HG03469 (cell line): ENCODE data around the gene PAF1.

Experiments
- ATAC-seq: cut with Tn5 transposase; IDR thresholded peaks from one replicate; pipeline ENCODE4 v1.9.1; 2021; ENCODE audit warnings: mild to moderate bottlenecking, moderate library complexity, moderate number of reproducible peaks; ENCODE audit not compliant: unreplicated experiment

PAF1 gene

DNA sequence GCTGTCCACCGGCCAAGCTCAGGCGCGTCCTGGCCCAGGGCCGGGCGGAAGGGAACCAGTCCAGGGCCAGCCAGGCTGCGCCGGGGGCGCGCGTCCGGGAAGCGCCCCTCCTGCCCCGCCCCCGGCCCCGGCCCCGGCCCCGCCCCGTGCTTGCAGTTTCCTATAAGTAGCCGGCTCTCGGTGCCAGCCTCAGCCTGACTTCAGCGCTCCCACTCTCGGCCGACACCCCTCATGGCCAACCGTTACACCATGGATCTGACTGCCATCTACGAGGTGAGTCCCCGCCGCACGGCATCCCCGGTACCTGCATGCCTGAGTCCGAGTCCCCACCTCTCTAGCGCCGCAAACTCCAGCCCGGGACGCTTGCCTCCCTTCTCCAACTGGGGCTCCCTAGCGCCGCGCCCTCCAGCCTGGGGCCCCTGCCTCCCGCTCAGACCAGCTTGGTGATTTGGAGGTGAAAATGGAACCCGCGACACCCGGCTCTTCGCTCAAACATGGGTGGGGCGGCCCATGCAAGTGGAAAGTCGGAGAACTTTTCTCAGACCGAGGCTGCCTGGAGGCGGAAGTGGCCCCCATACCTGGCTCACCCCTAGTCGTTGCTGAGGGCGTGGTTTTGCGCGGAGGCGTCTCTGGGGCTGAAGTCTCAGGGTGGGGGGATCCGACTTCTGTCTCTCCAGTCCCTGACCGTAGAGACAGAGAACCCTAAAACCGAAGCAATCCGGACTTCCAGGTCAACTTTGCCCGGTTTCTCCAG lies 15.9 kb upstream of the PAF1 start, which contains the start of gene ZFP36:
Gene ZFP36, plus strand, starts transcription at position 192 of the 754 bp plus-strand sequence. Its CDS starts 58 bp downstream, at position 250.
- ATAC-seq = no peak

DNA sequence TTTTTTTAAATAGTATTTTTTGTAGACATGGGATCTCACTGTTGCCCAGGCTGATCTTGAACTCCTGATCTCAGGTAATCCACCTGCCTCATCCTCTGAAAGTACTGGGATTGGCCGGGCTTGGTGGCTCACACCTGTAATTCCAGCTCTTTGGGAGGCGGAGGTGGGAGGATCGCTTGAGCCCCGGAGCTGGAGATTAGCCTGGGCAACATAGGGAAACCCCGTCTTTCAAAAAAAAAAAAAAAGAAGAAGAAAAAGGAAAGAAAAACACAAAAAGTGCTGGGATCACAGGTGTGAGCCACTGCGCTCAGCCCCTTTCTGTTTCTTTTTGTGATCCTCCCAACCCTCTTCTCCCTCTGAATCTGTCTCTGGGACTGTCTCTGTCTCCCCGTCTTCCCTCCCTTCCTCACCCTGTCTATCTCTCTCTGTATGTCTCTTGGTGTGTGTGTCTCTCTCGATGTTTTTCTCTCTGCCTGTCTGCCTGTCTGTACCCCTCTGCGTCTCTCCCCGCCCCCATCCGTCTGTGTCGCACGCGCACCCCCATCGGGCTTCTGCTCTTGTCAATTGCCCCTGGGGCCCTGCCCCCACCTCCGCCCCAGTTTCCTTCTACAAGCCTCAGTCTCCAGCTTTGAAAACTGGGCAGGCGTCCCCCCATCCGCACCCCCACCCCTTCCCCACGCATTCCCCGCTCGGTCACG lies 15.2 kb upstream of the PAF1 start:
- no peak for ATAC-seq

DNA sequence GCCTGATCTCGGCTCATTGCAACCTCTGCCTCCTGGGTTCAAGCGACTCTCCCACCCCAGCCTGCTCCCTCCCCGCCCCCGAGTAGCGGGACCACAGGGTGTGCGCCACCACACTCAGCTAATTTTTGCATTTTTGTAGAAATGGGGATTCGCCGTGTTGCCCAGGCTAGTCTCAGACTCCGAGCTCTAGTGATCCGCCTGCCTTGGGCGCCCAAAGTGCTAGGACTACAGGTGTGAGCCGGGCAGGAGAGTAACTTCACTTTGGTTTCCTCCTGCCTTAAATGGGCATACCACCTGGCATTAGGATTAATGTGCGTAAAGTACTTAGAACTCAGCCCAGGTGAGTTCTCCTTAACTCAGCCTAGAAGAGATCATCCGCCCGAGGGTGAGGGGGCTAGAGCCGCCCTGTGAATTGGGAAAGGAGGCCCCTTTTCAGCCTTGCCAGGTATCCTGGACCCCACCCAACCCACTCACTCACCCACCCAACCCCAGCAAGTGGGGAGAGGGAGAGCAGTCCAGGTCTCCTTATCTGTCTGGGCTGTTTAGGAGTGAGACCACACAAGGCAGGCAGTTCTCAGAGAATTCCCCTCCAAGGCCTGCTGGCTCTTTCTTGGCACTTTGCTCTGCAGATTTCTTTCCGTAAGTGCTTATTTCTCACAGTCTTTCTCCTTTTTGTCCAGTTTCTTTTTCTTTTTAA lies 14.5 kb upstream of the PAF1 start:
- ATAC-seq = no peak

DNA sequence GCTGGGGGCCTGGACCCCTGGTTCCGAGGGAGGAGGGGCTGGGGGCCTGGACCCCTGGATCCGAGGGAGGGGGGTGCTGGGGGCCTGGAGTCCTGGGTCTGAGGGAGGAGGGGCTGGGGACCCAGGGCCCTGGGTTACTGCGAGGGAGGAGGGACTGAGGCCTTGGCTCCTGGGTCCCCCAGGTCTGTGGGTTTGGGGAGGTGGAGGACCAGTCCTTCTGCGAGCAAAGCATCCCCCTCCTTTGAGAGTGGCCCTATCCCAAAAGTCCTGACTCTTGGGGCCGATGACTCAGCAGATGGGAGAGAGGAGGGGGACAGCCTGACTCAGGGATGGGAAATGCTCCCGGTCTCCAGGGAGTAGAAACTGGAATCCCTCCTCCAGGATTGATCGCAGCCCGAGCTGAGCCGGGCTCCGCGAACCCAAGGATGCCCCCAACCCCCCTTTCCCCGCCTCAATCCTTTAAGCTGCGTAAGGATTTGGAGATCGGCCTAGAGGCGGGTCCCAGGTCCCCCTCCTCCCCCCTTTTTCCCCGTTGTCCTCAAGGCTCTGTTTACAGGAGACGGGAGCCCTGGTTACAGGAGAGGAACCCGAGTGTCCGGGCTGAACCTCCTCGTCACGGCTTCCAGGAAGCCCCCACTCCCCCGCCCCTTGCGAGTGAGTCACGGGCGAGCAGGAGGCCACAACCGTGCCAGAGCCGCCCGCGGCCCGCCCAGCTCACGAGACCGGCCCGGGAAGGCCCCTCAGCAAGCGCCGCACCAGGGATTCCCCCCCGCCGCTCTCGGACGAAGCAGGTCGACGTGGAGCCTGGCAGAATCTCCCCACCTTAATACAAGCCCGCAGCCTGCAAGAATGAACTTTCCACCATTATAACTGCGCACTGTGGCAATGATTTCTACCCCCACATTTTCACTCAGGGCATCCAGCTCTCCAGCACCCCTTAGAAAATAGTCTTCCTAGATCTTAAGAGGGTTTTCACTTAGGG lies 12.7 kb upstream of the PAF1 start:
- ATAC-seq = no peak

GRCh38 chr19:39402346-39403300 lies 11.7 kb upstream of the PAF1 start:
- no peak for ATAC-seq

- ATAC-seq = no peak
Observed at GRCh38 chr19:39401549-39402345, 10.8 kb upstream of the PAF1 start.

DNA sequence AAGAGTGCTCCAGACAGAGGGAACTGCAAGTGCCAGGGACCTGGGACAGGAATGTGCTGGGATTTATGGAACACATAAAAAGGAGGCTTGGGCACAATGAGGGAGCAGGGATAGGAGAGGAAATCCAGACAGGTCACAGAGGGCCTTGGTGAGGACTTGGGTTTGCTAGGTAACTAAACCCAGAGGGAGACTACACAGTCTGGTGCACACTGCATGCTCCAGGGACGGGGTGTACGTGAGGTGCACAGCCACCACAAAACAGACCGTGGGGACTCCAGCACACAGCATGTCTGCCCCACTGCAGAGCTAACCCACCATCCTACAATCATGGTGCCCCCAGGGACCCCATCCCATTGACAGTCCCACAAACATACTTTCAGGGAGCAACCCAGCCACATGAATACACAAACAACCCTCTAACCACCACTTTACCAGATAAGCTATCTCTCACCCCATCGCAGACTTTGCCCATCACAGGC lies 10.2 kb upstream of the PAF1 start:
- ATAC-seq = no peak

- ATAC-seq = no peak
Observed at GRCh38 chr19:39400061-39400460, 9.2 kb upstream of the PAF1 start.

GRCh38 chr19:39399668-39400050 lies 8.8 kb upstream of the PAF1 start:
- ATAC-seq = no peak

- ATAC-seq = no peak
Observed at GRCh38 chr19:39398297-39398864, 7.5 kb upstream of the PAF1 start.

- ATAC-seq = no peak
Observed at GRCh38 chr19:39397360-39398296, 6.7 kb upstream of the PAF1 start.

- ATAC-seq = no peak
Observed at GRCh38 chr19:39390451-39390750, 505 bp downstream of the PAF1 start.

DNA sequence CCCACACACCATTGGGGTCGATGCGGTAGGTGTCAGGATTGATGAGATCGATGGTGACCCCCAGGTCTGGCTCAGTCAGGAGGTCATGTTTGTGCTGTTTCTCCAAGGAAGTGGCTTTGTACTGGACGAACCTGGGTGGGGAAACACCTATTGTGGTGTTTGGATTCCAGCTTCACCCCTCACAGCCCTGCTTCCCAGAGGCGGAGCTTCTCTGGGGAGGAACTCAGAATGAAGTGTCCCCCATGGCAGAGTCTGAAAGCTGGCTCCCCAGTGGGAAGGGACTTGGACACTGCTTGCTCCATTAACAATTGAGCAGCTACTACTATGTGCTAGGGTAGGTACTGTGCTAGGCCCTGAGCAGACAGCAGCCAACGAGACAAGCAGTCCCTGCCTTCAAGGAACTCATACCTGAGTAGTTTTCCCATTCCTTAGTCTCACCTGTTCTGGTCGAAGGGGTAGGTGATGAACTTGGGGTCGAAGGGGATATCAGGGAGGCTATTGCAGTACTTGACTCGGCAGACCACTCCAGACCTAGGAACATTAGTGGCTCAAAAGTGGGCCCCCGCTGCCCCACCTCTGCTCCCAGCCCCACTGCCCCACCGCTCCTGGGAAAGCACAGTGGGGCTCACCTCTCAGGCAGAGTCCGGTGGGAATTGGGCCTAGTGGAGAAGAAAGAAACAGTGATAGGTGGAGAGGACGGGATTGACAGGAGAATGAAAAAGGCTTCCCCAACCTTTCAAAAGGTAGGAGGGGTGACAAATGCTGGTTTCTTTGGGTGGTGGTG lies 1.1 kb downstream of the PAF1 start:
- ATAC-seq = no peak

GRCh38 chr19:39388657-39389056 lies 2.2 kb downstream of the PAF1 start:
- ATAC-seq = no peak

DNA sequence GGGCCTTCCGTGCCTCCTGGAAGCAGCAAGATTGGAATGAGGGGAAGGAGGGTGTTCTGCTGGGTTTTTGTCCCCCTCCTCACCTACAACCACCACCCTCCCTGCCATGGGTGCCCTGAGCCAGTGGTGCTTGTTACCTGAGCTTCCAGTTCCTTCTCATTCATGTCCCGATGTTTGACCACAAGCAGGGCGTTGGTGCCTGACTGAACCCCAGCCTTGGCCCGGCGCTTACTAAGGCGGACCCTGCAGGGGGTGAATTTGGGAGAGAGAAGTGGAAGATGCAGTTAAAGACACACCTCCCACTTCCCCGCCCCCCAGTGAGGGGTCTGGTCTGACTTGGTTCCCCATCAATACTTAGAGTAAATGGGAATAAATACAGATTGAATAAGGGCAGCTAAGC lies 4.3 kb downstream of the PAF1 start:
- ATAC-seq = no peak

DNA sequence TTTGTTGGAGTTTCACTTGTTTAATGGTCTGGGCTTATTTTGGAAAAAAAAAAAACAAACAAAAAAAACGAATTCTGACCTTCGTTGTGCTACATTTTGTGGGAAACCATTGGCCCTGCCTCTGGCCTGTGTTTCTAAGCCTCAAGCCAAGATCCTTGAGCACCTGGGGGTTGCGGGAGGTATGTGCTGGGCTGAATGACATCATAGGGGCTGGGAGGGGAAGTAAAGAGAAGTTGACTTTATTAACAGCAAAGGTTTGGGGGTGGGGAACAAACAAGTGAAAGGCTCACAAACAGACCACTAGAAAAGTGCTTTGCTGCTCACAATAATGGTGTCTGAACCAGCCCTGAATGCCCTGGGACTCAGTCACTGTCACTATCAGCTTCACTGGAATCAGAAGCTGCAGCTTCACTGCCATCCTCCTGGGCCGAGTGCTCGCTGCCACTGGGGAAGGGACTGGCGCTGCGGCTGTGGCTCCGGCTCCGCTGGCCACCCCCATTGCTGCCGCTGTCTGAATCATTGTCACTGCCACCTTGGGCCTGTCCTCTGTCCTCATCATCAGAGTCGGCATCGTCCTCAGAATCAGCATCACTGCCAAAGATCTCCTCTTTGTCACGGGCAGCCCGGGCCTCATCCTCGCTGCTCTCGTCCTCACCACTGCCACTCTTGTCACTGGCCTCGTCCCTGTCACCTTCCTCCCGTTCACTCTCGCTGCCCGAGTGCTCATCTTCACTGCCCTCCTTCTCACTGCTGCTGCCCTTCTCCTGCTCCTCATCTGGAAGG lies 5.1 kb downstream of the PAF1 start:
- no peak for ATAC-seq
